H1 (cell line): ENCODE measurements around the gene LINGO4. TPM values are rescaled to one million over a fixed set of nuclear protein-coding genes. Genes with fewer than 3 reads are reported as not detected.

Experiments
- ATF3 ChIP-seq: IDR thresholded peaks from 2 replicates; pipeline ENCODE4 v1.6.1; 2011; ENCODE audit warnings: low read depth, mild to moderate bottlenecking, low read length; ENCODE audit not compliant: insufficient read depth
- BRCA1 ChIP-seq: IDR thresholded peaks from 2 replicates; pipeline ENCODE4 v1.6.1; 2012; ENCODE audit warnings: low read depth, low read length, improper control_type of control experiment
- CBX5 ChIP-seq: fragments of 300-800, 300-1000 bp; sonication (generic); IDR thresholded peaks from 2 replicates; pipeline ENCODE4 v1.7.1; 2016; ENCODE audit warnings: antibody characterized with exemption, low read length, low read depth
- CEBPB ChIP-seq: IDR thresholded peaks from 2 replicates; pipeline ENCODE4 v1.6.1; 2012; ENCODE audit warnings: low read depth, low read length
- GABPA ChIP-seq: IDR thresholded peaks from 2 replicates; pipeline ENCODE4 v1.6.1; 2011; ENCODE audit warnings: mild to moderate bottlenecking, low read length, moderate library complexity, borderline replicate concordance; ENCODE audit not compliant: insufficient read depth
- SIX5 ChIP-seq: IDR thresholded peaks from 2 replicates; pipeline ENCODE4 v1.6.1; 2011; ENCODE audit warnings: mild to moderate bottlenecking, low read depth, low read length
- polyA plus RNA-seq, 7 experiments: library from polyadenylated mRNA; depleted of rRNA in 3 of 7; stranded (reverse) in 5 of 7; unstranded in 2 of 7; fragments of >200 nt in 5 of 7; fragments of 200-250 nt in 2 of 7; gene quantifications; 1 replicate in 5 of 7; 2 replicates in 1 of 7; 4 replicates in 1 of 7; pipeline versions ENCODE4 v1.2.1 to v1.2.3, GENCODE V29; 2011 to 2013; ENCODE audit warnings: missing spikeins in 2 of 7, mixed read lengths in 2 of 7
- total RNA-seq: library from RNA; stranded (reverse); fragmentation: NEBNext Ultra II Directional; extraction: Animal tissue kit (Norgen Biotek cat#: 25700); gene quantifications from 2 replicates; pipeline ENCODE4 v1.2.1, GENCODE V29; 2021

LINGO4 gene
- total and polyA plus RNA-seq, 2 of the 8 experiments (the other 6 are each of a cell fraction or from before 2014, with no cell fraction given), result 0.03 TPM; not detected in 1

DNA sequence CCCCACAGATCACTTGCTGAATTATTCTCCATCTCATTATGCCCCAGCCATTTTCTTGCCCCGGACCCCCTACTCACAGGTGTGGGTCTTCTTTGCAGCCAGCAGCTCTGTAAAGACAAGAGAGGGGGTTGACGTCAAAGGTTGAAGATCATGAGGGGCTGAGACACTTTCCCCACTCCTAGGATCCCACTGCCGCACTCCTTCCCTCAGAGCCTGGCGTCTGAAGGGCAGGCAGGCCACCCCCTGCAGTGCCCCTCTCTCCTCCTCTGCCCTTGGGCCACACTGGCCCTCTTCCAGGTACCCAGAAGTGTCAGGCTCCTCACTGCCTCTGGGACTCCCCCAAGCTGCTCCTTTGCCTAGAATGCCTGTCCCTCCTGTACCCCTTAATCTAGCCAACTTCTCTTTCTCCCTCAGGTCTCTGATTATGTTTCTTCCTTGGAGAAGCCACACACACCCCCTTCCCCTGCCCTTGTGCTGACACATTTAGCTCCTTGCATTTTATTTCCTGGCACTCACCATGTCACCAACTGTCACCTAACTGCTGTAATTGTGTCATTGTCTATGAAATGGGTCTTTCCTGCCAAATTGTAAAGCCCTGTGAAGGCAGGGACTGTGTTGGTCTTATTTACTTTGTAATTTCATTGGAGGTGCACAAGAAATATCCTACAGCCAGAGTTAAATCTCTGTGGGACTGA, 24.3 kb upstream of the LINGO4 start (continued):
- TF ChIP-seq ATF3 (no peak), CEBPB (no peak), GABPA (no peak), SIX5 (no peak), BRCA1 (no peak), CBX5 (no peak)
